ENCODE measurements around the gene PNCK. TPM values are rescaled to one million over a fixed set of nuclear protein-coding genes. Genes with fewer than 3 reads are reported as not detected.
A peak's percentile ranks its signal among the peaks of the same experiment; 100 is the strongest.
"Not testable (repeated sequence)": the region's sequence is repeated elsewhere in the genome, so short reads cannot be mapped to it uniquely, and the experiment has no call there.

The PNCK gene
- total RNA-seq, 2 donors from 2014 or later: not detected

GRCh38 chrX:153703036-153703370, 29.4 kb upstream of the PNCK start:
- peak; percentile 66 to 81 (median 78) for DNase-seq
- no peak overlapping the region for H3K27ac ChIP-seq
- H3K9me3 ChIP-seq: no peaks in the 10 kb centered on the region
- no peak for TF ChIP-seq CTCF (IDR thresholded peaks at IDR 0.05)
- TF ChIP-seq POLR2A (IDR thresholded peaks at IDR 0.05): no peak
- H3K27me3 ChIP-seq: no peaks in the 10 kb centered on the region
- H3K36me3 ChIP-seq (replicated peaks in 1 of 2; ENCODE audit: insufficient read depth in 1 of 2, low read depth in 2 of 2): no peaks in the 10 kb centered on the region
- no peak overlapping the region for H3K4me3 ChIP-seq
- WGBS, 2 donors: 0 to 51% methylated on average over 1 to 4 of the region's 16 CpGs
- intact Hi-C loops (cut with DNase I): no loop called here
- peaks cover 9% of the 10 kb centered on the region for H3K4me1 ChIP-seq
- peak; percentile 52 for ATAC-seq

- ATAC-seq (no peak), DNase-seq (no peak)
- Histone ChIP-seq H3K27ac (no peak overlapping the region), H3K36me3 (replicated peaks in 1 of 2; ENCODE audit: insufficient read depth in 1 of 2, low read depth in 2 of 2) (no peaks in the 10 kb centered on the region), H3K9me3 (no peaks in the 10 kb centered on the region), H3K27me3 (no peaks in the 10 kb centered on the region), H3K4me3 (no peak overlapping the region), H3K4me1 (peaks cover 9% of the 10 kb centered on the region)
- intact Hi-C loops (cut with DNase I): no loop called here
- 43 to 76% methylated on average over 1 to 15 of the region's 23 CpGs for WGBS, 2 donors
- TF ChIP-seq POLR2A (IDR thresholded peaks at IDR 0.05) (no peak), CTCF (IDR thresholded peaks at IDR 0.05) (no peak)
These were observed 28.9 kb upstream of the PNCK start for GRCh38 chrX:153702336-153703035.

- H3K4me3 ChIP-seq: no peak overlapping the region
- no peak overlapping the region for H3K27ac ChIP-seq
- H3K36me3 ChIP-seq (replicated peaks in 1 of 2; ENCODE audit: insufficient read depth in 1 of 2, low read depth in 2 of 2): no peaks in the 10 kb centered on the region
- DNase-seq (no peak), ATAC-seq (no peak)
- no peak for TF ChIP-seq POLR2A (IDR thresholded peaks at IDR 0.05)
- TF ChIP-seq CTCF (IDR thresholded peaks at IDR 0.05): no peak
- intact Hi-C loops (cut with DNase I): no loop called here
- no peaks in the 10 kb centered on the region for H3K27me3 ChIP-seq
- no peaks in the 10 kb centered on the region for H3K9me3 ChIP-seq
- WGBS, 2 donors: 94 to 96% methylated on average over 7 to 9 of the region's 12 CpGs
- peaks cover 9% of the 10 kb centered on the region for H3K4me1 ChIP-seq
These were observed 28.1 kb upstream of the PNCK start for GRCh38 chrX:153701706-153702105.

GRCh38 chrX:153700967-153701366, 27.4 kb upstream of the PNCK start:
- DNase-seq (no peak), ATAC-seq (no peak)
- Histone ChIP-seq H3K27ac (peak overlapping the region in 1 of 4 donors; percentile 4), H3K36me3 (replicated peaks in 1 of 2; ENCODE audit: insufficient read depth in 1 of 2, low read depth in 2 of 2) (no peaks in the 10 kb centered on the region), H3K4me1 (peaks cover 9% of the 10 kb centered on the region), H3K4me3 (no peak overlapping the region), H3K27me3 (no peaks in the 10 kb centered on the region), H3K9me3 (no peaks in the 10 kb centered on the region)
- intact Hi-C loops (cut with DNase I): no loop called here
- 100% methylated on average over 2 of the region's 6 CpGs; no CpG with 5 or more reads in 1 of the 2 donors for whole genome bisulfite sequencing, 2 donors
- no peak for TF ChIP-seq CTCF (IDR thresholded peaks at IDR 0.05)

- H3K4me1 ChIP-seq: peaks cover 9% of the 10 kb centered on the region
- 75 to 89% methylated on average over 9 to 14 of the region's 15 CpGs for WGBS, 2 donors
- ATAC-seq: no peak
These were observed 26.8 kb upstream of the PNCK start for GRCh38 chrX:153700376-153700945.

GRCh38 chrX:153699784-153700371, 26.3 kb upstream of the PNCK start:
- peak in 3 of 4 donors; percentile 28 to 48 (median 48) for DNase-seq
- H3K36me3 ChIP-seq (replicated peaks in 1 of 2; ENCODE audit: insufficient read depth in 1 of 2, low read depth in 2 of 2); H3K27me3 ChIP-seq; H3K9me3 ChIP-seq; H3K4me3 ChIP-seq; intact Hi-C loops (cut with DNase I); H3K4me1 ChIP-seq: not testable (repeated sequence)
- H3K27ac ChIP-seq: peak overlapping the region in 2 of 4 donors; percentile 21 to 47
- WGBS, 2 donors: 50% methylated on average over 14 of the region's 18 CpGs; no CpG with 5 or more reads in 1 of the 2 donors
- peak; percentile 34 for ATAC-seq

More at GRCh38 chrX:153700376-153700945, 26.8 kb upstream of the PNCK start:
- no peak for DNase-seq
- H3K27me3 ChIP-seq: no peaks in the 10 kb centered on the region
- no peaks in the 10 kb centered on the region for H3K36me3 ChIP-seq (replicated peaks in 1 of 2; ENCODE audit: insufficient read depth in 1 of 2, low read depth in 2 of 2)
- peak overlapping the region in 2 of 4 donors; percentile 4 to 47 for H3K27ac ChIP-seq
- no peak overlapping the region for H3K4me3 ChIP-seq
- intact Hi-C loops (cut with DNase I): no loop called here
- no peak for TF ChIP-seq POLR2A (IDR thresholded peaks at IDR 0.05)
- no peaks in the 10 kb centered on the region for H3K9me3 ChIP-seq

- DNase-seq; H3K27me3 ChIP-seq; H3K9me3 ChIP-seq; H3K36me3 ChIP-seq (replicated peaks in 1 of 2; ENCODE audit: insufficient read depth in 1 of 2, low read depth in 2 of 2); intact Hi-C loops (cut with DNase I); H3K4me3 ChIP-seq; H3K4me1 ChIP-seq; ATAC-seq: not testable (repeated sequence)
- H3K27ac ChIP-seq: peak overlapping the region in 2 of 4 donors; percentile 21 to 47
- WGBS, 2 donors: 75 to 100% methylated on average over 1 to 7 of the region's 16 CpGs
These were observed 25.7 kb upstream of the PNCK start for GRCh38 chrX:153699210-153699783.

Measured in body of pancreas (tissue), 4 donors.